RWPE2 (cell line): Measurements from ENCODE around the gene RELL1.

Source experiments
- ATAC-seq: fragments of 200-7000 bp; cut with Tn5 transposase; 3 replicates; pipeline ENCODE4 v1.9.1; 2021; ENCODE audit warnings: low read depth
- DNase-seq: peaks from one replicate; pipeline ENCODE4 v3.0.0-alpha.2; 2020; ENCODE audit warnings: low spot score
- H3K27ac ChIP-seq: fragments of 450-650 bp; 2 replicates; pipeline ENCODE4 v1.5.1; 2017; ENCODE audit warnings: mild to moderate bottlenecking; ENCODE audit not compliant: poor library complexity, severe bottlenecking
- H3K27me3 ChIP-seq: fragments of 250-450 bp; sonication (Bioruptor Pico); 2 replicates; pipeline ENCODE4 v1.5.1; 2021; ENCODE audit warnings: mild to moderate bottlenecking, moderate library complexity; ENCODE audit not compliant: insufficient read depth, poor library complexity, severe bottlenecking
- H3K36me3 ChIP-seq: fragments of 250-450 bp; sonication (Bioruptor Pico); 2 replicates; pipeline ENCODE4 v1.5.1; 2020; ENCODE audit warnings: low read depth, mild to moderate bottlenecking, moderate library complexity
- H3K4me1 ChIP-seq: fragments of 250-450 bp; sonication (Bioruptor Pico); 2 replicates; pipeline ENCODE4 v1.5.1; 2021; ENCODE audit warnings: mild to moderate bottlenecking, moderate library complexity; ENCODE audit not compliant: insufficient read depth, poor library complexity, severe bottlenecking
- H3K4me3 ChIP-seq: fragments of 250-450 bp; sonication (Bioruptor Pico); 2 replicates; pipeline ENCODE4 v1.5.1; 2021; ENCODE audit warnings: mild to moderate bottlenecking, moderate library complexity; ENCODE audit not compliant: severe bottlenecking
- H3K9me3 ChIP-seq: fragments of 250-450 bp; sonication (Bioruptor Pico); 2 replicates; pipeline ENCODE4 v1.5.1; 2021; ENCODE audit warnings: mild to moderate bottlenecking, moderate library complexity; ENCODE audit not compliant: severe bottlenecking
- TF ChIP-seq, protein P1 (sequence below): fragments of 450-650 bp; IDR thresholded peaks from one replicate; pipeline ENCODE4 v1.5.1; 2017; ENCODE audit warnings: mild to moderate bottlenecking, moderate library complexity; ENCODE audit not compliant: poor library complexity, severe bottlenecking

Gene RELL1

DNA sequence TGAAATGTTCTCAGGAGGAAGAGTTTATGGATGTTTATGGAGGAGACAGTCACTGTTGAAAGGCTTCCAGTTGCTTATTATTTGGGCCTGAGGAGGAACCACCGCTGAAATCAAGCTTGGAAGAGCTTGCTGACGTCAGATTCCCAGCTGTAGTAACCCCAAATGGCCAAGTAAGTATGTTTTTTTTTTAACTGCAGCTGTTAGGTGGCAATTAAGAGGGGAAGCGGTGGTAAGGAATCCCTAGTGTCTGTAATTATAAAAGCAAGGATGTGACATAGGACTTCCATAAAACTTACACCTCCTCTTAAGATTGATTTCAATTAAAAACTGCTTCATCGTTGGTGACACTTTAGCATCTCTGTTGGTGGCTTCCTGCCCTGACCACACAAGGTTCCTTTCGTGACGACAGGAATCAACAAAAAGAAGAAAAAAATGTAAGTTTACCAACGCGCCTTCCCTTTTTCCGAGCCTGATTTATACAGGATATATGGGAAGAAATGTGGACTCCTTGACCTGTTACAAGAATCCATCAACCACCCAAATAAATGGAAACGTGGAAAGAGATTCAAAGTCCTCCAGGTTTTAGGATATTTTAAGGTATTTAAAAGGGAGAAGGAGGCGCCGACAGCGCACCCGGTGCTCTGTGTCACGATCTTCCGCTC lies 884 bp downstream of the RELL1 start:
- H3K9me3 ChIP-seq, result no peaks in the 10 kb centered on the region
- no peak for ATAC-seq
- peak overlapping the region; percentile 67 for H3K27ac ChIP-seq
- H3K36me3 ChIP-seq, result peaks cover under 1% of the 10 kb centered on the region; the same call in 1 of the 2 replicates
- peak overlapping the region; percentile 72 for H3K4me3 ChIP-seq
- TF ChIP-seq, protein P1, sequence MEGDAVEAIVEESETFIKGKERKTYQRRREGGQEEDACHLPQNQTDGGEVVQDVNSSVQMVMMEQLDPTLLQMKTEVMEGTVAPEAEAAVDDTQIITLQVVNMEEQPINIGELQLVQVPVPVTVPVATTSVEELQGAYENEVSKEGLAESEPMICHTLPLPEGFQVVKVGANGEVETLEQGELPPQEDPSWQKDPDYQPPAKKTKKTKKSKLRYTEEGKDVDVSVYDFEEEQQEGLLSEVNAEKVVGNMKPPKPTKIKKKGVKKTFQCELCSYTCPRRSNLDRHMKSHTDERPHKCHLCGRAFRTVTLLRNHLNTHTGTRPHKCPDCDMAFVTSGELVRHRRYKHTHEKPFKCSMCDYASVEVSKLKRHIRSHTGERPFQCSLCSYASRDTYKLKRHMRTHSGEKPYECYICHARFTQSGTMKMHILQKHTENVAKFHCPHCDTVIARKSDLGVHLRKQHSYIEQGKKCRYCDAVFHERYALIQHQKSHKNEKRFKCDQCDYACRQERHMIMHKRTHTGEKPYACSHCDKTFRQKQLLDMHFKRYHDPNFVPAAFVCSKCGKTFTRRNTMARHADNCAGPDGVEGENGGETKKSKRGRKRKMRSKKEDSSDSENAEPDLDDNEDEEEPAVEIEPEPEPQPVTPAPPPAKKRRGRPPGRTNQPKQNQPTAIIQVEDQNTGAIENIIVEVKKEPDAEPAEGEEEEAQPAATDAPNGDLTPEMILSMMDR, result no peak
- H3K27me3 ChIP-seq, result no peaks in the 10 kb centered on the region
- DNase-seq, result no peak
- H3K4me1 ChIP-seq, result peaks cover 7% of the 10 kb centered on the region

- H3K36me3 ChIP-seq, result peaks cover 7% of the 10 kb centered on the region
- DNase-seq, result no peak
- H3K4me1 ChIP-seq, result peaks cover 7% of the 10 kb centered on the region
- TF ChIP-seq, protein P1, result no peak
- no peaks in the 10 kb centered on the region for H3K27me3 ChIP-seq
- H3K4me3 ChIP-seq, result no peak overlapping the region
- H3K9me3 ChIP-seq, result no peaks in the 10 kb centered on the region
- no peak for ATAC-seq
- no peak overlapping the region for H3K27ac ChIP-seq
Observed at GRCh38 chr4:37684154-37684553, 2.0 kb downstream of the RELL1 start.

GRCh38 chr4:37682701-37683401 lies 3.3 kb downstream of the RELL1 start:
- Histone ChIP-seq H3K9me3 (no peaks in the 10 kb centered on the region), H3K4me3 (no peak overlapping the region), H3K36me3 (peaks cover 8% of the 10 kb centered on the region), H3K27ac (no peak overlapping the region), H3K4me1 (peaks cover 7% of the 10 kb centered on the region), H3K27me3 (no peaks in the 10 kb centered on the region)
- TF ChIP-seq, protein P1, result peak; percentile 28
- no peak for DNase-seq
- ATAC-seq, result no peak

- peaks cover 7% of the 10 kb centered on the region for H3K4me1 ChIP-seq
Observed at GRCh38 chr4:37680089-37680488, 6.1 kb downstream of the RELL1 start.

More at GRCh38 chr4:37680089-37680488, 6.1 kb downstream of the RELL1 start:
- ATAC-seq (no peak), DNase-seq (no peak)
- H3K27ac ChIP-seq, result no peak overlapping the region
- peaks cover 8% of the 10 kb centered on the region for H3K36me3 ChIP-seq
- no peaks in the 10 kb centered on the region for H3K27me3 ChIP-seq
- no peak overlapping the region for H3K4me3 ChIP-seq
- no peaks in the 10 kb centered on the region for H3K9me3 ChIP-seq
- TF ChIP-seq, protein P1, result no peak
